ENCODE results near the gene CA6.
"Not testable (repeated sequence)": the region's sequence is repeated elsewhere in the genome, so short reads cannot be mapped to it uniquely, and the experiment has no call there.

CA6 gene

DNA sequence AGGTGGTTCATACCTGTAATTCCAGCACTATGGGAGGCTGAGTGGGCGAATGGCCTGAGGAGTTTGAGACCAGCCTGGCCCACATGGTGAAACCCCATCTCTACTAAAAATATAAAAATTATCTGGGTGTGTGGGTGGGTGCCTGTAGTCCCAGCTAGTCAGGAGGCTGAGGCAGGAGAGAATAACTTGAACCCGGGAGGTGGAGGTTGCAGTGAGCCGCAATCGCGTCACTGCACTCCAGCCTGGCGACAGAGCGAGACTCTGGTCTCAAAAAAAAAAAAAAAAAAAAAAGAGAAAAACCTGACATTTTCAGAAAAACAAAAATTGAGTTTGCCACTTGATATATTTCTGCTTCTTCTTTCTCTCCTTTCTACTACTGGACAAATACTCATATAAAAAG is 24.3 kb downstream of the CA6 start:
- DNase-seq (ENCODE audit: low read depth): no peak

DNA sequence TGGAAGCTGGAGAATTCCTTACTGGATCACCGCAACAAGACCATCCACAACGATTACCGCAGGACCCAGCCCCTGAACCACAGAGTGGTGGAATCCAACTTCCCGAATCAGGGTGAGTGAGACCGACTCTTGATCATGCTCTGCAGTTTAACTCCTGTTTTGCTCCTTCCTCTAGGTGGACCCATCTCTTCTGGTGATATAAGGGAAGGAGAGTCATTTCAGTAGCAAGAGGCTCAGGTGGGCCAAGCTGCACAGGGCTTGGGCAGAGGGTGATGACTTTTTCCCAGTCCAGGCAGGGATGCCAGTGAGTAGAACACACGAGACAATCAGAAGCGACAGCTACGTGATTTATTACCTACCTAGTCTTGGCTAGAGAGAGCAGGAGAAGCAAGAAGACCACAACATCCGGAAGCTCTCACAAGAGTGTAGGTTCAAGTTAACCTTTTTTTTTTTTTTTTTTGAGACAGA is 25.2 kb downstream of the CA6 start:
- DNase-seq (ENCODE audit: low read depth): no peak

DNA sequence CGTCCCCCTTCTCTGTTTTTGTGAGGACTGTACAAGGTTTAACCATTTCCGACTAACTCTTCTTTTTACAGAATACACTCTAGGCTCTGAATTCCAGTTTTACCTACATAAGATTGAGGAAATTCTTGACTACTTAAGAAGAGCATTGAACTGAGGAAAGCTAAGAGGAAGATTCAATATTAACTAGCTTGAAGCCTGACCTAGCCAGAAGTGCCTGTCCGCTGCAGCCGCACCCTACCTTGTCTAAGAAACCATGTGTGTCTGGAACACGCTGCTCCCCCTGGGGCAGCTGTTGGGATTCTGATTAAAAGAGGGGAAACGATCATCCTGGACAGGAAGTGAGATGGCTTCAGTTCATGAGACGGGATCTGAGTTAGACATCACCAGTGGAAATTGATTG is 28.9 kb downstream of the CA6 start:
- DNase-seq (ENCODE audit: low read depth): no peak

DNA sequence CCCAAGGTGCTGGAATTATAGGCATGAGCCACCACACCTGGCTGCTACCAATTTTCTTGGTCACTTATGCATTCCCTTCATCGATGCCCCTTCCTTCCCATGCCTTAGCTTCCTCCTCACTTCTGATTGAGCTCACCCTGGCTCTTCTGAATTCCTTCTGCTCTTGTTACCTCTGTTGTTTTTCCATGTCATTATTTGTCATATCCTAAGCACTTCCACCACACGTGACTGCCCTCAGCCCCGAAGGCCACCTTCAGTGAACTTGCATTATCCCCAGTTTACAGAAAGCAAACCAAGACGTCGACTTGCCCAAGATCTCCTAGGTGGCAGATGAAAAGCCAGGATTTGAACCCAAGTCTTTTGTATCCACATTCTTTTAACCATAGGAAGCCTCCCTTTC is 30.7 kb downstream of the CA6 start:
- no peak for DNase-seq (ENCODE audit: low read depth)

DNA sequence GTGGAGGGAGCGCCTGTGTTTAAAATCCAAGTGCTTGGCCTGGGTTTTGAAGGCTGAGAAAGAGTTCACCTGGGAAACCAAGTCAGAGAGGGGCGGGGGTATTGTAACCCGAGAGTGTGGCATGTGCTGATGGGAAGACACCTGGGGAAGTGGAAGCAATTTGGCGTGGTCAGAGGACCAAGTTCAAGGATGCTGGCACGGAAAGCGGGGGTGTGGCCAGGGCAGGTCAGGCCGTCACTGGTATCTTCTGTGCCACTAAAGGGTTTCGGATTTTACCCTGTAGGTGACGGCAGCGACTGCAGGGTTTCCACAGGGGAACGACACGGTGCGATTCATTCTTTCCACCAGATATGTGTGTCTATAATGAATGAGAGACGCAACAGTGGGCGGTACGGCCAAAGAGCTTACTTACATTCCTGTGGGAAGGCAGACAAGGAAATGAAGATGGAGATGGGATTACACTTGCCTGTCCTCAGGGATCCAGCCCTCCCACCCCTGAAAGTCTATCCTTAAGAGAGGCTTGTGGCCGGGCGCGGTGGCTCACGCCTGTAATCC is 31.3 kb downstream of the CA6 start:
- no peak for DNase-seq (ENCODE audit: low read depth)

DNA sequence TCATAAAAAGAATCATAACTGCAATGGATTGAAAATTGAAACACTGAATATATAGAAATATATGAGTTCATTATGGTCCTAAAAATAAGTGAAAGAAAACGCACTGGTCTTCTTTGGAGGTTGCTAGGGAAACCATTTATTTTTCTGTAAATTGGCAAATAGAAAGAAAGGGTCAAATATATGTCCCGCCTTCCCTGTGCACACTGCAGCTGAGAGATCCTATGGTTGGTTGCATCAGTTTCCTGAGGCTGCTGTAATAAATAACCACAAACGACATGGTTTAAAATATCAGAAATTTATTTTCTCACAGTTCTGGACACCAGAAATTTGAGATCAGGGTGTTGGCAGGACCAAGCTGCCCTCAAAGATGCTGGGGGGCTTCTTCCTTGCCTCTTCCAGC is 35.0 kb downstream of the CA6 start:
- no peak for DNase-seq (ENCODE audit: low read depth)

DNA sequence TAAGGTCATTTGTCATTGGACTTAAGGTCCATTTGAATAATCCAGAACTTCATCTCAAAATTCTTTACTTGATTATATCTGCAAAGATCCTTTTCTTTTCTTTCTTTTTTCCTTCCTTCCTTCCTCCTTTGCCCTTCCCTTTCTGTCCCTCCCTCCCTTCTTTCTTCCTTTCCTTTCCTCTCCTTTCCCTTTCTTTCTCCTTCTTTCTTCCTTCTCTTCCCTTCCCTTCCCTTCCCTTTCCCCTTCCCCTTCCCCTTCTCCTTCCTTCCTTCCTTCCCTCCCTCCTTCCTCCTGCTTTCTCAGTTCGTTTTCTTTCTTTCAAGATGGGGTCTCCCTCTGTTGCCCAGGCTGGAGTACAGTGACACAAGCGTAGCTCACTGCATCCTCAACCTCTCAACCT is 35.5 kb downstream of the CA6 start:
- DNase-seq (ENCODE audit: low read depth): no peak

DNA sequence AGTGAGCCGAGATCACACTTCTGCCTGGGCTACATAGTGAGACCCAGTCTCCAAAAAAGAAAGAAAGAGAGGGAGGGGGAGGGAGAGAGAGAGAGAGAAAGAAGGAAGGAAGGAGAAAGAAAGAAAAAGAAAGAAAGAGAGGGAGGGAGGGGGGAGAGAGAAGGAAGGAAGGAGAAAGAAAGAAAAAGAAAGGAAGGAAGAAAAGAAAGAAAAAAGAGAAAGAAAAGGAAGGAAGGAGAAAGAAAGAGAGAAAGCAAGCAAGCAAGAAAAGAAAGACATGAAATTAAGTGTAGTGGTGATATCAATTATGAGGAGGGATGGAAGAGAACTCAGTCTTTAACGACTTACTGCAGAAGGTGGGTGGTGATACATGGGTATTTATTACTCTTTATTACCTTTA is 38.5 kb downstream of the CA6 start:
- DNase-seq (ENCODE audit: low read depth): no peak

DNA sequence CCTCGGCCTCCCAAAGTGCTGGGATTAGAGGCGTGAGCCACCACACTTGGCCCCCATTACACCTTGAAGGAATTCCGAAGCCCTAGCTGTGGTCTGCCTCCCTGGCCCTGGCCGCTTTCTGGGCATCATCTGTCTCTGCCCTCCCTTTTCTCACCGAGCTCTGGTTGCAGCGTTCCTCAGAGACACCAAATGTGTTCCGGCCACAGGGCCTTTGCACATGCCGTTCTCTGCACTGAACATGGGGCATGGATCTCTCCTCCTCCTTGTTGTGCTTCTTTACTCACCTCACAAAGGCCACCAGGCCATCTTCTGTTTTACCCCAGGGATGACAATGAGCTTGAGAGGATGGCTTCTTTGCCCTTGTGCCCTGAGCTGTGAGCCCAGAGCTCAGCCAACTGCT is 39.3 kb downstream of the CA6 start:
- no peak for DNase-seq (ENCODE audit: low read depth)

DNA sequence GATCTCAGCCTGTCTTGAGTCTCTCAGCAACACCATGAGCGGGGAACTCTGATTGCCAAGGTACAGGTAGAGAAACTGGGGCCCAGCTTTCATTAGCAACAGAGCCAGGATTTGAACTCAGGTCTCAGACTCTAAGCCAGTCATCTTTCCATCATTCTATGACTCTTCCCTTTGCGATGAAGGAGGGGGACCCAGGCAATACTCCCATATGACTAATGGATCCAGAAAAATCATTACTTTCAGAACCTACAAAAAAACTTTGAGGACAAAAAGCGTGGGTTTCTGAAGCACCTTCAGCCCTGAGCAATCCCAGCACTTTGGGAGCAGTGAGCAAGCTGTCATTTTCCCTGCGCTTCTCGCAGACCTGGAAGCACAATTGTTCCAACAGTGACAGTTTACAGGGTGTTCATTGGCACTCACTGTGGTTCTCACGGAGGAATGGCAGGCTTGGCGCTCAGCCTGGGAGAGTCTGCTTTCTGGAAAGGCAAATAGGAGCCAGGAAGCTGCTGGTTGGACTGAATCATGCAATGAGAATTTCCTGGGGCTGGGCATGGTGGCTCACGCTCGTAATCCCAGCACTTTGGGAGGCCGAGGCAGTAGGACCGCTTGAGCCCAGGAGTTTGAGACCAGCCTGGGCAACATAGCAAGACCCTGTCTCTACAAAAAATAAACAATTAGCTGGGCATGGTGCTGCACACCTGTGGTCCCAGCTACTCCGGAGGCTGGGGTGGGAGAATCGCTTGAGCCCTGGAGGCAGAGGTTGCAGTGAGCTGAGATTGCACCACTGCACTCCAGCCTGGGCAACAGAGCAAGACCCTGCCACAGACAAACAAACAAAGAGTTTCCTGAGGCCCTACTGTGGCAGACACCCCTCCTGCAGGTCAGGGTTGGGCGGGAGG is 40.5 kb downstream of the CA6 start:
- DNase-seq (ENCODE audit: low read depth): no peak

DNA sequence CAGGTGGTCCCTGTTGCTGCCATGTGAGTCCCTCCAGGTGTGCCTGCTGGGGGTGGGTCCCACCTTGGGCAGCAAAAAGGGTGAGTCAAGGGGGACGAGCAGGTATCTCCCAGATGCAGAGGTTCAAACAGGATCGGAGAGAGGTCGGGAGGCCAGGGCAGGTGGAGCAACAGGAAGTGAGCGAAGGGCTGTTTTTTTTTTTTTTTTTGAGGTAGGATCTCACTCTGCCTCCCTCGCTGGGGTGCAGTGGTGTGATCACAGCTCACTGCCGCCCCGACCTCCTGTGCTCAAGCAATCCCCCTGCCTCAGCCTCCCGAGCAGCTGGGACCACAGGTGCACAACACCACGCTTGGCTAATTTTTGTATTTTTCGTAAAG is 41.1 kb downstream of the CA6 start:
- no peak for DNase-seq (ENCODE audit: low read depth)

DNA sequence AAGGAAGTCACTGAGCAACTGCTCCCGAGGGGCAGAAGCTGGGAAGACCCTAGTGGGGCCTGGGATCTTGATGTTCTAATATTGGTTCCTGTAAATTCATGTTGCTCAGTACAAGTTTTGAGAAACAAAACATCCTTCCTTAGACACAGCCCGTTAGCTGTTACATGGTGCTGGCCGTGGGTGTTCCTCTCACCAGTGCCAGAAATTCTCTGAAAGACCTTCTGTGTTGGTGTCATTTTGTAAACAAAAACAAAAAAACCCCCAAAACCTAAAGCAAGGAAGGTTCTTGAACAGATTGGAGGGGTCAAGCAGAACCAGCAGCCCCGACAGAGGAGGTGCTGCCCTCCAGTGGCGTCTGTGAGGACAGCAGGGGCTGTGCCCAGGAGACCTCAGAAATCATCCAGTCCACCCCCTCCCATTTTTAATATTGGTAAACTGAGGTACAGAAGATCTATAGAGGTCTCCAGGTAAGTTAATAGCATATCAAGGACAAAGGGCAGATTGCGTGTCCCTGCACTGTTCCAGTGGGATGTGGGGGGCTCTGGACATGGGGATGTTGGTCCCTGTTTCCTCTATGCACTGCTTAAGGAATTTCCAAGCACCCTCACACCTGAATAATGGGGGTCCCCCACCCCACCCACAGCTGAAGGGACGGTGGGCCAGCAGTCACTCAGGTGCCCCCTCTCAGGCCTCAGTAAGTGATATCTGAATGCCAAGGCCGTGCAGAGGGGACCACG is 42.4 kb downstream of the CA6 start:
- peak; percentile 65 for DNase-seq (ENCODE audit: low read depth)

DNA sequence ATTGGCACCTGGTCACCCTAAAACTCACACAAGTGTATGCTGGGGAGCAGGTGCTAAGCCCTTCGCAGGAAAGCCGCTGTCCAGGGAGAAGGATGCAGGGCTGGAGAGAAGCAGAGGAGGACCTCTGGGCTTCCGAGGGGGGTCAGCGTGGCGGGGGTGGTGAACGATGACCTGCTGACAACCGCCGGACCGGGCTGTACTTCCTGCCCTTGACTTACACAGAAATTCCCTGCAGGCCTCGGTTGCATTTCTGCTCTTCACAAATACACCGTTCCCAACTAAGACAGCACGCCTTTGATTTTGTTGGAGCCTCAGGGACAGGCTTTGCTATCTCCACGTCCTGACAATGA is 42.9 kb downstream of the CA6 start:
- no peak for DNase-seq (ENCODE audit: low read depth)

DNA sequence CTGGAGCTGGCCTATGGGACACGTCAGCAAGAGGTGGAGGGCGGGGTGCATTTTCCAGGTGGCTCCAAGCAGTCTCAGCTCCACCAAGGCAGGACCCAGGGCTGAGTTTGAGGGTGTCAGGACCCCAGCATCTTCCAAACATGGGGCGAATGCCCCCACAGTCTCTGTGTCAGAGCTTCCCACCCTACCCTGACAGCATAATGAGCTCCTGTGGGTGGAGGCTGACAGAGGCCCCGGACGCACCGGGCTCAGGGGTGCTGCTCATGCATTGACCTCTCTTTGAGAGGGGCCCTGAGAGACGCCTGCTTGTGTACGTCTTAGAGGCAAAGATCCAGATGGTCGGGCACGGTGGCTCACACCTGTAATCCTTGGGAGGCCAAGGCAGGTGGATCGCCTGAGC is 43.4 kb downstream of the CA6 start:
- no peak for DNase-seq (ENCODE audit: low read depth)

DNA sequence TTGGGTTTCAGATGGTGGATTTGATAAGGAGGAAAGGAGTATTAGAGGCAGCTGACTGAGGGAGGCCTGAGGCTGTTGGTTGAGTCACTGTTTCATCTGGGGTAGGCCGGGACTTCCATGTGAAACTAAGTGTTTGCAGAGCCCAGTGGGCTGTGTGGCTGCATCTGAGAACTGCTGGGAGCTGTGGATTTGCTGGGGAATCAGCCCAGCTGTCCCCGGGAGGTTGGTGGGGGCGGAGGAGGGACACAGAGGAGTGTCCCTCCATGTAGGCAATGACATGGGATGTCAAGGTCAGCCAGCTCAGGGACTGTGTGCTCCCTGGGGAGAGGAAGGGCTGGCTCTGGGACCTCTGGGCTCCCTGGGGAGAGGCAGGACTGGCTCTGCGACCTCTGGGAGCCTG is 44.2 kb downstream of the CA6 start:
- DNase-seq (ENCODE audit: low read depth): no peak

DNA sequence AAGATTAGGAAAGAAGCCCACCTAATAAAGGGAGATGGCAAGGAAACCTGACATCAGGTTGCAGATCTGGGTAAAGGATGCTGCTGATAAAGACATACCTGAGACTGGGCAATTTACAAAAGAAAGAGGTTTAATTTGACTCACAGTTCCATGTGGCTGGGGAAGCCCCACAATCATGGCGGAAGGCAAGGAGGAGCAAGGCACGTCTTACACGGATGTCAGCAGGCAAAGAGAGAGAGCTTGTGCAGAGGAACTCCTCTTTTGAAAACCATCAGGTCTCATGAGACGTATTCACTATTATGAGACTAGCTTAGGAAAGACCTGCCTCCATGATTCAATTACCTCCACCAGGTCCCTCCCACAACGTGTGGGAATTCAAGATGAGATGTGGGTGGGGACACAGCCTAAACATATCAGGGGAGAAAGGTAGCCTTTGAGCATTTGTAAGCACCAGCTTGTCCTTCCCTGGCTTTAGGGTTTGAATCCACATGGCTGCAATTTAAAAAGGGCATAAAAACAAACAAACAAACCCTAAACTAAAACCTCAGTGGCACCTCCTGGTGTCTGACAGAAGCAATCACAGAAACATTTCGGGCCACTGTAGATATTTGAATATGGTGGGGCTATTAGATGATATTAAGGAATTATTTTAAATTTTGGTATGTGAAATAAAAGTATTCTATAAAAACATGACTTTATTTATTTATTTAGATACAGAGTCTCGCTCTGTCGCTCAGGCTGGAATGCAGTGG is 47.4 kb downstream of the CA6 start:
- DNase-seq (ENCODE audit: low read depth): no peak

DNA sequence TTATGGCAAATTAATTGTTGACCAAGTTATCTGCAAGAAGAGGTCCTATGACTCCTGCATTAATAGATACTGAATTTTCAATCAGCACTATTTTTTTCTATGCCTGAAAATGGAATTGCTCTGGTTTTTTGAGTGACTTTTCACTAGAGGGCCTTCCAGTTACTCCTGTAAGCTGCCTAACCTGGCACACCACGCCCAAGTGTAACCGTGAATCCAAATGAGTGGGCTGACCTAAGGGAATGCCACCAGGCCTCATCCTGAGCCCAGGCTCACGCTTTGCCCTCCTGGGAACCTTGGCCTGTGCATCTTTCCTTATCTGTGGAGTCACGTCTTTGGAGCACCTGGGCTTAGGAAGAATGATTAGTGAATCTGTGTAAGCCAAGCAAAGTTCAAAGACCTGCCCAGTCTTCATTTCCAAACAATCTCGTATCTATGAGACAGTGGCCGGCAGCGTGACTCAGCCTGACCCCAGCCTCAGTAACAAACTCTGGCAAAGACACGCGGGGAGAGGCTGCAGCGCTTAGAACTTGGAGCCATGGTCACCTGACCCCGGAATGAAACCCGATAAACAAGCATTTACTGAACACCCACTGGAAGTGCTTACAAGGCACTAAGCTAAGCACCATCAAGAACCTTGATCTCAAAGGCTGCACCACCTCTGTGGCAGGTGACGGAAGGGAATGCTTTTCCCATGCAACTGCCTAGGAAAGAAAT is 48.5 kb downstream of the CA6 start:
- DNase-seq (ENCODE audit: low read depth): not testable (repeated sequence)

DNA sequence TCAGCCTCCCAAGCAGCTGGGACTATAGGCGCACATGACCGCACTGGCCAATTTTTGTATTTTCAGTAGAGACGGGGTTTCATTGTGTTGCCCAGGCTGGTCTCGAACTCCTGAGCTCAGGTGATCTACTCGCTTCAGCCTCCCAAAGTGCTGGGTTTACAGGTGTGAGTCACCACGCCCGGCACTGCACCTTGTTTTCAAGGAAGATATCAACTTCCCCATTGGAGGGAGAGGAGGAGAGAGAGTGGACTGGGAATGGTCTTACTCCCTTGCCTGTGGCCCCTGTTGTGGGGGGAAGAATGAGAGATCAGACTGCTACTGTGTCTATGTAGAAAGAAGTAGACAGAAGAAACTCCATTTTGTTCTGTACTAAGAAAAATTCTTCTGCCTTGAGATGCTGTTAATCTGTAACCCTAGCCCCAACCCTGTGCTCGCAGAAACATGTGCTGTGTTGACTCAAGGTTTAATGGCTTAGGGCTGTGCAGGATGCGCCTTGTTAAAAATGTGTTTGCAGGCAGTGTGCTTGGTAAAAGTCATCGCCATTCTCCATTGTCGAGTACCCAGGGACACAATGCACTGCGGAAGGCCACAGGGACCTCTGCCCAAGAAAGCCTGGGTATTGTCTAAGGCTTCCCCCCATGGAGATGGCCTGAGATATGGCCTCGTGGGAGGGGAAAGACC is 56.0 kb downstream of the CA6 start:
- DNase-seq (ENCODE audit: low read depth): not testable (repeated sequence)

DNA sequence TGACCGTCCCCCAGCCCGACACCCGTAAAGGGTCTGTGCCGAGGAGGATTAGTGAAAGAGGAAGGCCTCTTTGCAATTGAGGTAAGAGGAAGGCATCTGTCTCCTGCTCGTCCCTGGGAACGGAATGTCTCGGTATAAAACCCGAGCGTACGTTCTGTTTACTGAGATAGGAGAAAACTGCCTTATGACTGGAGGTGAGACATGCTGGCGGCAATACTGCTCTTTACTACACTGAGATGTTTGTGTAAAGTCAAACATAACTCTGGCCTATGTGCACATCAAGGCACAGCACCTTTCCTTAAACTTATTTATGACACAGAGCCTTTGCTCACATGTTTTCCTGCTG is 56.5 kb downstream of the CA6 start:
- DNase-seq (ENCODE audit: low read depth): not testable (repeated sequence)

DNA sequence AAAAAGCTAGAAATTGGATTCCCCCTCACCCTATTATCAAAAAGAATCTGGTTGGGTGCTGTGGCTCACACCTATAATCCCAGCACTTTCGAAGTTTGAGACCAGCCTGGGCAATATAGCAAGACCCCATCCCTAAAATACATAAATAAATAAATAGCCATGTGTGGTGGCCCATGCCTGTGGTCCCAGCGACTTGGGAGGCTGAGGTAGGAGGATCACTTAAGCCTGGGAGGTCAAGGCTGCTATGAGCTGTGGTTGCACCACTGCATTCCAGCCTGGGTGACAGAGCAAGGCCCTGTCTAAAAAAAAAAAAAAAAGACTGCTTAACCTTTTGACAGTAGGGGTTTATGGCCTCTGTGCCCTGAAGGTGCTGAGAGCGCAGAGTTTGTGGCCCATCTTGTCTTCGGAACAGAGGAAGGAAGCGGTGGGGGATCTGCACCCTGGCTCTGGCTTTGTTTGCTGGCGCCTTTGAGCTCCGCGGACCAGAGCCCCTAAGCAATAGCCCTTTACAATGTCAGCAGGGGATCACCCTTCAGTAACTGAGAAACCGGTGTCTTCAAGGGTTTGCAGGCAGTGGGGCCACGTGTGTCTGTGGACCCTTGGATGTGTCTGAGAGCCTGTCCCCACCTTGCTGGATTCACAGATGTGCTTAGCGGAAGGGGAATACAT is 58.5 kb downstream of the CA6 start:
- DNase-seq (ENCODE audit: low read depth): no peak
